Measurements from ENCODE around the gene OR2L3.
"Not testable (repeated sequence)": the region's sequence is repeated elsewhere in the genome, so short reads cannot be mapped to it uniquely, and the experiment has no call there.

OR2L3 gene

GRCh38 chr1:248046536-248046935 is at the start of gene OR2L3:
Gene OR2L3, plus strand, starts transcription at chr1:248046836. Its CDS starts 13,846 bp downstream, at chr1:248060682.
- no peak for DNase-seq (ENCODE audit: low read depth in 2 of 2)

GRCh38 chr1:247998811-247999210 is 47.8 kb upstream of the OR2L3 start:
- DNase-seq (ENCODE audit: low read depth in 2 of 2): no peak

GRCh38 chr1:248000169-248000568 is 46.5 kb upstream of the OR2L3 start:
- no peak for DNase-seq (ENCODE audit: low read depth in 2 of 2)

GRCh38 chr1:248007778-248008177 is 38.9 kb upstream of the OR2L3 start:
- no peak for DNase-seq (ENCODE audit: low read depth in 2 of 2)

GRCh38 chr1:248009681-248010080 is 37.0 kb upstream of the OR2L3 start:
- DNase-seq (ENCODE audit: low read depth in 2 of 2): no peak

- no peak for DNase-seq (ENCODE audit: low read depth in 2 of 2)
Observed at GRCh38 chr1:248013229-248013710, 33.4 kb upstream of the OR2L3 start, which contains the start of gene OR2L5. Gene OR2L5, plus strand, starts transcription at chr1:248013660. Its CDS starts 8,288 bp downstream, at chr1:248021948.

GRCh38 chr1:248015803-248016202 is 30.8 kb upstream of the OR2L3 start:
- no peak for DNase-seq (ENCODE audit: low read depth in 2 of 2)

- DNase-seq (ENCODE audit: low read depth in 2 of 2): no peak
Observed at GRCh38 chr1:248029770-248030169, 16.9 kb upstream of the OR2L3 start, which contains the start of gene OR2L2. Gene OR2L2, plus strand, starts transcription at chr1:248030070. Its CDS starts 8,198 bp downstream, at chr1:248038268.

GRCh38 chr1:248045209-248045608 is 1.4 kb upstream of the OR2L3 start:
- DNase-seq (ENCODE audit: low read depth in 2 of 2): no peak

- DNase-seq (ENCODE audit: low read depth in 2 of 2): no peak
Observed at GRCh38 chr1:248047008-248047407, 372 bp downstream of the OR2L3 start.

GRCh38 chr1:248054671-248055070 is 8.0 kb downstream of the OR2L3 start:
- no peak for DNase-seq (ENCODE audit: low read depth in 2 of 2)

- DNase-seq (ENCODE audit: low read depth in 2 of 2): no peak
Observed at GRCh38 chr1:248055261-248055660, 8.6 kb downstream of the OR2L3 start.

GRCh38 chr1:248065071-248065470 is 18.4 kb downstream of the OR2L3 start:
- DNase-seq (ENCODE audit: low read depth in 2 of 2): no peak

- no peak for DNase-seq (ENCODE audit: low read depth in 2 of 2)
Observed at GRCh38 chr1:248065604-248066003, 19.0 kb downstream of the OR2L3 start.

GRCh38 chr1:248083864-248084263 is 37.2 kb downstream of the OR2L3 start:
- DNase-seq (ENCODE audit: low read depth in 2 of 2): not testable (repeated sequence)

- no peak for DNase-seq (ENCODE audit: low read depth in 2 of 2)
Observed at GRCh38 chr1:248094884-248095283, 48.2 kb downstream of the OR2L3 start, which contains the start of gene OR2L13. Gene OR2L13, plus strand, starts transcription at chr1:248095184. Its CDS starts 4,192 bp downstream, at chr1:248099376.

GRCh38 chr1:248098529-248098928 is 51.9 kb downstream of the OR2L3 start:
- no peak for DNase-seq (ENCODE audit: low read depth in 2 of 2)

GRCh38 chr1:248102847-248103246 is 56.2 kb downstream of the OR2L3 start:
- DNase-seq (ENCODE audit: low read depth in 2 of 2): no peak

- DNase-seq (ENCODE audit: low read depth in 2 of 2): no peak
Observed at GRCh38 chr1:248111157-248111556, 64.5 kb downstream of the OR2L3 start.
